ENCODE measurements around the gene PDGFRA. TPM values are rescaled to one million over a fixed set of nuclear protein-coding genes. Genes with fewer than 3 reads are reported as not detected.
"Not testable (repeated sequence)": the region's sequence is repeated elsewhere in the genome, so short reads cannot be mapped to it uniquely, and the experiment has no call there.

PDGFRA gene
- total RNA-seq, 1 donor from 2014 or later, result 100 TPM

- Mint-ChIP-seq H3K4me3 (peak overlapping the region; percentile 80), H3K27ac (peak overlapping the region; percentile 79), H3K4me1 (peaks cover 47% of the 10 kb centered on the region), H3K9me3 (no peaks in the 10 kb centered on the region), H3K27me3 (ENCODE audit: low read depth) (peaks cover 81% of the 10 kb centered on the region), H3K36me3 (no peaks in the 10 kb centered on the region)
- DNase-seq (ENCODE audit: low spot score in 2 of 2, unreplicated experiment in 2 of 2), result peak in 1 of 2 experiments; percentile 59
- TF ChIP-seq CTCF (IDR thresholded peaks at IDR 0.05; ENCODE audit: unreplicated experiment), result no peak
These were observed 2.9 kb downstream of the PDGFRA start for GRCh38 chr4:54231768-54232688.

GRCh38 chr4:54233277-54233696, 4.2 kb downstream of the PDGFRA start:
- peak; percentile 78 to 95 for DNase-seq (ENCODE audit: low spot score in 2 of 2, unreplicated experiment in 2 of 2)
- H3K4me3 Mint-ChIP-seq, result peak overlapping the region; percentile 80
- H3K9me3 Mint-ChIP-seq, result no peaks in the 10 kb centered on the region
- H3K27me3 Mint-ChIP-seq (ENCODE audit: low read depth), result peaks cover 70% of the 10 kb centered on the region
- TF ChIP-seq CTCF (IDR thresholded peaks at IDR 0.05; ENCODE audit: unreplicated experiment), result peak; percentile 79
- H3K27ac Mint-ChIP-seq, result peak overlapping the region; percentile 61
- H3K4me1 Mint-ChIP-seq, result peaks cover 34% of the 10 kb centered on the region
- H3K36me3 Mint-ChIP-seq, result no peaks in the 10 kb centered on the region

- Mint-ChIP-seq H3K4me1 (peaks cover 31% of the 10 kb centered on the region), H3K27ac (peak overlapping the region; percentile 61), H3K9me3 (no peaks in the 10 kb centered on the region), H3K4me3 (peak overlapping the region; percentile 80), H3K27me3 (ENCODE audit: low read depth) (peaks cover 64% of the 10 kb centered on the region), H3K36me3 (no peaks in the 10 kb centered on the region)
- TF ChIP-seq CTCF (IDR thresholded peaks at IDR 0.05; ENCODE audit: unreplicated experiment), result peak; percentile 95
- DNase-seq (ENCODE audit: low spot score in 2 of 2, unreplicated experiment in 2 of 2), result peak in 1 of 2 experiments; percentile 85
These were observed 4.8 kb downstream of the PDGFRA start for GRCh38 chr4:54233697-54234496.

- H3K27me3 Mint-ChIP-seq (ENCODE audit: low read depth), result peaks cover 57% of the 10 kb centered on the region
- H3K4me1 Mint-ChIP-seq, result peaks cover 24% of the 10 kb centered on the region
- peak; percentile 28 for TF ChIP-seq CTCF (IDR thresholded peaks at IDR 0.05; ENCODE audit: unreplicated experiment)
- no peak for DNase-seq (ENCODE audit: low spot score in 2 of 2, unreplicated experiment in 2 of 2)
- H3K36me3 Mint-ChIP-seq, result peaks cover 4% of the 10 kb centered on the region
- H3K9me3 Mint-ChIP-seq, result peaks cover 4% of the 10 kb centered on the region
- H3K27ac Mint-ChIP-seq, result peak overlapping the region; percentile 54
- peak overlapping the region; percentile 80 for H3K4me3 Mint-ChIP-seq
These were observed 5.6 kb downstream of the PDGFRA start for GRCh38 chr4:54234497-54235205.

- H3K36me3 Mint-ChIP-seq, result peaks cover 13% of the 10 kb centered on the region
- not testable (repeated sequence) for H3K27ac Mint-ChIP-seq
These were observed 7.2 kb downstream of the PDGFRA start for GRCh38 chr4:54236316-54236715.

More at GRCh38 chr4:54236316-54236715, 7.2 kb downstream of the PDGFRA start:
- DNase-seq (ENCODE audit: low spot score in 2 of 2, unreplicated experiment in 2 of 2); H3K4me3 Mint-ChIP-seq: not testable (repeated sequence)
- Mint-ChIP-seq H3K4me1 (peaks cover 18% of the 10 kb centered on the region), H3K9me3 (peaks cover 13% of the 10 kb centered on the region), H3K27me3 (ENCODE audit: low read depth) (peaks cover 40% of the 10 kb centered on the region)

Data from mesothelial cell of epicardium (in vitro differentiated cells).